ENCODE results near the gene PHYH.
"Not testable (repeated sequence)": the region's sequence is repeated elsewhere in the genome, so short reads cannot be mapped to it uniquely, and the experiment has no call there.

The PHYH gene

GRCh38 chr10:13321576-13321975 is 21.7 kb upstream of the PHYH start:
- DNase-seq (ENCODE audit: low spot score), result no peak

- no peak for DNase-seq (ENCODE audit: low spot score)
Measured at GRCh38 chr10:13319166-13319565, 19.3 kb upstream of the PHYH start.

GRCh38 chr10:13317474-13317873 is 17.6 kb upstream of the PHYH start:
- no peak for DNase-seq (ENCODE audit: low spot score)

GRCh38 chr10:13316635-13317311 is 16.9 kb upstream of the PHYH start:
- DNase-seq (ENCODE audit: low spot score), result no peak

GRCh38 chr10:13315361-13315760 is 15.5 kb upstream of the PHYH start:
- DNase-seq (ENCODE audit: low spot score), result no peak

- no peak for DNase-seq (ENCODE audit: low spot score)
Measured at GRCh38 chr10:13311177-13311575, 11.3 kb upstream of the PHYH start.

- DNase-seq (ENCODE audit: low spot score), result no peak
Measured at GRCh38 chr10:13310518-13311176, 10.8 kb upstream of the PHYH start.

- no peak for DNase-seq (ENCODE audit: low spot score)
Measured at GRCh38 chr10:13309792-13310191, 9.9 kb upstream of the PHYH start.

GRCh38 chr10:13308096-13308495 is 8.2 kb upstream of the PHYH start:
- no peak for DNase-seq (ENCODE audit: low spot score)

- DNase-seq (ENCODE audit: low spot score), result no peak
Measured at GRCh38 chr10:13306103-13306502, 6.2 kb upstream of the PHYH start.

GRCh38 chr10:13302821-13303555 is 3.1 kb upstream of the PHYH start:
- no peak for DNase-seq (ENCODE audit: low spot score)

- DNase-seq (ENCODE audit: low spot score), result no peak
Measured at GRCh38 chr10:13298748-13299436, 972 bp downstream of the PHYH start.

- DNase-seq (ENCODE audit: low spot score), result no peak
Measured at GRCh38 chr10:13296476-13296875, 3.4 kb downstream of the PHYH start.

GRCh38 chr10:13294784-13295183 is 5.1 kb downstream of the PHYH start:
- no peak for DNase-seq (ENCODE audit: low spot score)

GRCh38 chr10:13291821-13292773 is 7.8 kb downstream of the PHYH start:
- DNase-seq (ENCODE audit: low spot score), result no peak

- no peak for DNase-seq (ENCODE audit: low spot score)
Measured at GRCh38 chr10:13291061-13291460, 8.8 kb downstream of the PHYH start.

- DNase-seq (ENCODE audit: low spot score), result no peak
Measured at GRCh38 chr10:13284050-13284449, 15.8 kb downstream of the PHYH start.

- not testable (repeated sequence) for DNase-seq (ENCODE audit: low spot score)
Measured at GRCh38 chr10:13282348-13282747, 17.5 kb downstream of the PHYH start.

GRCh38 chr10:13276749-13277365 is 23.0 kb downstream of the PHYH start:
- DNase-seq (ENCODE audit: low spot score), result no peak

GRCh38 chr10:13276146-13276545 is 23.7 kb downstream of the PHYH start:
- DNase-seq (ENCODE audit: low spot score), result not testable (repeated sequence)

- DNase-seq (ENCODE audit: low spot score), result no peak
Measured at GRCh38 chr10:13272164-13272571, 27.7 kb downstream of the PHYH start.

Data from iPS-NIHi11 (cell line).